Measurements from ENCODE around the gene BCL6.

The BCL6 gene

GRCh38 chr3:187738331-187739093 lies 6.8 kb downstream of the BCL6 start:
- peak; percentile 62 to 63 for DNase-seq

GRCh38 chr3:187738071-187738330 lies 7.3 kb downstream of the BCL6 start:
- DNase-seq = no peak

GRCh38 chr3:187737368-187738070 lies 7.7 kb downstream of the BCL6 start:
- peak; percentile 51 to 59 for DNase-seq

- no peak for DNase-seq
These were observed 8.3 kb downstream of the BCL6 start for GRCh38 chr3:187737006-187737367.

GRCh38 chr3:187736418-187736871 lies 8.8 kb downstream of the BCL6 start:
- DNase-seq = no peak

- DNase-seq = no peak
These were observed 9.4 kb downstream of the BCL6 start for GRCh38 chr3:187735837-187736236.

- no peak for DNase-seq
These were observed 9.9 kb downstream of the BCL6 start for GRCh38 chr3:187735383-187735782.

GRCh38 chr3:187734841-187735240 lies 10.4 kb downstream of the BCL6 start:
- DNase-seq = no peak

GRCh38 chr3:187733371-187733770 lies 11.9 kb downstream of the BCL6 start:
- DNase-seq = no peak

GRCh38 chr3:187729598-187729997 lies 15.7 kb downstream of the BCL6 start:
- DNase-seq = no peak

GRCh38 chr3:187728940-187729583 lies 16.2 kb downstream of the BCL6 start:
- no peak for DNase-seq

GRCh38 chr3:187728248-187728647 lies 17.0 kb downstream of the BCL6 start:
- DNase-seq = no peak

GRCh38 chr3:187726564-187726963 lies 18.7 kb downstream of the BCL6 start:
- DNase-seq = no peak

GRCh38 chr3:187725653-187726370 lies 19.5 kb downstream of the BCL6 start:
- no peak for DNase-seq

- DNase-seq = no peak
These were observed 20.0 kb downstream of the BCL6 start for GRCh38 chr3:187725224-187725623.

- no peak for DNase-seq
These were observed 23.1 kb downstream of the BCL6 start for GRCh38 chr3:187722206-187722612.

- no peak for DNase-seq
These were observed 24.2 kb downstream of the BCL6 start for GRCh38 chr3:187721055-187721454.

GRCh38 chr3:187720337-187720670 lies 25.0 kb downstream of the BCL6 start:
- no peak for DNase-seq

- DNase-seq = no peak
These were observed 25.5 kb downstream of the BCL6 start for GRCh38 chr3:187719628-187720336.

- no peak for DNase-seq
These were observed 26.5 kb downstream of the BCL6 start for GRCh38 chr3:187718802-187719201.

GRCh38 chr3:187717572-187717971 lies 27.7 kb downstream of the BCL6 start:
- no peak for DNase-seq

GRCh38 chr3:187714404-187714979 lies 30.8 kb downstream of the BCL6 start:
- DNase-seq = peak; percentile 58 to 71

GRCh38 chr3:187713504-187713903 lies 31.8 kb downstream of the BCL6 start:
- no peak for DNase-seq

Measured in activated CD4-positive, alpha-beta T cell treated with anti-CD3 and anti-CD28 coated beads, Interleukin-2, amount 50 U/mL, for 4 hours (primary cell).